HepG2 (cell line): ENCODE data around the gene KCNAB1. TPM values are rescaled to one million over a fixed set of nuclear protein-coding genes. Genes with fewer than 3 reads are reported as not detected.

ENCODE experiments used
- ATAC-seq: fragments of 200-7000 bp; cut with Tn5 transposase; 3 replicates; pipeline ENCODE4 v1.9.1; 2020; ENCODE audit warnings: mild to moderate bottlenecking, moderate library complexity
- BruUV-seq: library from RNA; stranded (reverse); fragments of 400-500 nt; replicated peaks from 2 replicates; lab custom pipeline; 2021; lab: Mats Ljungman, UMichigan
- CTCF ChIA-PET: fragments of 300-600 bp; formaldehyde crosslinking; extraction: SDS; loops from one replicate; lab custom pipeline; 2021; ENCODE audit warnings: low total read pairs, inconsistent platforms, low intra/inter-chr PET ratio; lab: Yijun Ruan, JAX
- POLR2A ChIA-PET: fragments of 350-600 bp; sonication (Branson Sonifier 250); formaldehyde crosslinking; loops from one replicate; lab custom pipeline; 2020; ENCODE audit warnings: antibody characterized with exemption, inconsistent platforms; lab: Yijun Ruan, JAX
- DNase-seq: peaks from one replicate; pipeline ENCODE4 v3.0.0-alpha.2; 2015; ENCODE audit warnings: low spot score
- FAIRE-seq: peaks from 3 replicates; lab custom pipeline; 2011; peaks lifted over from hg19 to GRCh38; lab: Jason Lieb, UNC
- H2AFZ ChIP-seq: one replicate; pipeline ENCODE4 v1.6.1; 2011; ENCODE audit warnings: low read length, inconsistent platforms
- H3K27ac ChIP-seq: fragments of 300-600 bp; 3 replicates; pipeline ENCODE4 v1.8.0; 2011; ENCODE audit warnings: mixed run types, mild to moderate bottlenecking, mixed read lengths, low read length, inconsistent platforms; ENCODE audit not compliant: insufficient read depth; ENCODE audit errors: extremely low read length
- H3K27me3 ChIP-seq, 2 experiments: fragments of 200-600 bp in 1 of 2; 2 replicates in 1 of 2; 3 replicates in 1 of 2; pipeline versions ENCODE4 v1.6.0 to v1.8.0; 2011; ENCODE audit warnings: low read length in 2 of 2, mild to moderate bottlenecking in 2 of 2, moderate library complexity in 2 of 2, inconsistent platforms in 1 of 2; ENCODE audit not compliant: insufficient read depth in 2 of 2, control insufficient read depth in 1 of 2
- H3K36me3 ChIP-seq, 2 experiments: fragments of 200-600 bp in 1 of 2; replicated peaks in 1 of 2; 2 replicates in 1 of 2; 3 replicates in 1 of 2; pipeline versions ENCODE4 v1.5.1 to v1.8.0; 2011; ENCODE audit warnings: low read length in 2 of 2, inconsistent platforms in 1 of 2; ENCODE audit not compliant: insufficient read depth in 2 of 2, control insufficient read depth in 1 of 2
- H3K4me1 ChIP-seq: 2 replicates; pipeline ENCODE4 v1.5.1; 2012; ENCODE audit warnings: low read length, inconsistent platforms; ENCODE audit not compliant: insufficient read depth
- H3K4me2 ChIP-seq: 2 replicates; pipeline ENCODE4 v1.6.0; 2011; ENCODE audit warnings: low read depth, low read length, inconsistent platforms
- H3K4me3 ChIP-seq, 3 experiments: fragments of 200-600 bp in 1 of 3; sonication (generic), shearing (Covaris generic) in 1 of 3; replicated peaks in 1 of 3; 2 replicates each; pipeline ENCODE4 v1.5.1; 2011 to 2016; ENCODE audit warnings: low read length in 3 of 3, inconsistent platforms in 2 of 3, low read depth in 2 of 3, mild to moderate bottlenecking in 2 of 3, control low read depth in 1 of 3, mixed read lengths in 1 of 3; ENCODE audit not compliant: insufficient read depth in 1 of 3
- H3K79me2 ChIP-seq: one replicate; pipeline ENCODE4 v1.6.1; 2011; ENCODE audit warnings: low read length, inconsistent platforms; ENCODE audit not compliant: insufficient read depth
- H3K9ac ChIP-seq: 2 replicates; pipeline ENCODE4 v1.6.0; 2011; ENCODE audit warnings: mild to moderate bottlenecking, low read depth, low read length, inconsistent platforms; ENCODE audit not compliant: insufficient read depth
- H3K9me3 ChIP-seq: 2 replicates; pipeline ENCODE4 v1.5.1; 2012; ENCODE audit warnings: mild to moderate bottlenecking, low read length
- H4K20me1 ChIP-seq: 2 replicates; pipeline ENCODE4 v1.6.0; 2011; ENCODE audit warnings: inconsistent platforms, mild to moderate bottlenecking, low read length, moderate library complexity; ENCODE audit not compliant: insufficient read depth
- PAF1 ChIP-seq: IDR thresholded peaks from 2 replicates; pipeline ENCODE4 v1.6.1; 2016; ENCODE audit warnings: missing genetic modification reagents, missing compliant biosample characterization
- WGBS: methylation state at CpG from one replicate; pipeline ENCODE4 v1.1.6; 2017; ENCODE audit warnings: low lambda C conversion rate; 5-methylcytosine and 5-hydroxymethylcytosine counted together
- in situ Hi-C: cut with HindIII; loops from 2 replicates; pipeline ENCODE4 v1.10.0; 2017; ENCODE audit warnings: low pct_unique_long_range_greater_than_20kb; ENCODE audit not compliant: extremely low pct_ligation_motif_present
- intact Hi-C: fragments of 100-400 bp; cut with micrococcal nuclease; formaldehyde crosslinking; loops from one replicate; pipeline ENCODE4 v1.10.0; 2022; ENCODE audit not compliant: unreplicated experiment
- polyA plus RNA-seq, 8 experiments: library from polyadenylated mRNA; depleted of rRNA in 3 of 8; stranded (reverse) in 7 of 8; unstranded in 1 of 8; fragments of >200 nt; fragmentation: Illumina TruSeq in 4 of 8; extraction: Trizol in 4 of 8; gene quantifications; 2 replicates each; pipeline versions ENCODE4 v1.2.1 to v1.2.3, GENCODE V29; 2011 to 2016; ENCODE audit warnings: low read depth in 4 of 8, missing spikeins in 1 of 8, mixed read lengths in 1 of 8; ENCODE audit not compliant: insufficient read depth in 1 of 8
- total RNA-seq, 5 experiments: library from RNA; depleted of rRNA; stranded (reverse); fragments of >200 nt; fragmentation: Illumina TruSeq; extraction: Trizol; gene quantifications; 2 replicates each; pipeline ENCODE4 v1.2.3, GENCODE V29; 2016; ENCODE audit warnings: low read depth in 1 of 5
- TF ChIP-seq, protein P1 (sequence below): sonication (generic); formaldehyde crosslinking; IDR thresholded peaks from 2 replicates; pipeline ENCODE4; 2020; ENCODE audit warnings: missing genetic modification reagents, mild to moderate bottlenecking, borderline replicate concordance
- TF ChIP-seq, protein P2 (sequence below): sonication (generic); formaldehyde crosslinking; IDR thresholded peaks from 2 replicates; pipeline ENCODE4 v1.8.1; 2023; ENCODE audit warnings: mild to moderate bottlenecking, missing genetic modification reagents
- TF ChIP-seq, protein P3 (sequence below): sonication (generic); formaldehyde crosslinking; IDR thresholded peaks from 2 replicates; pipeline ENCODE4 v1.4.0; 2020; ENCODE audit warnings: missing genetic modification reagents, borderline replicate concordance

Gene KCNAB1
- total and polyA plus RNA-seq, 2 of the 13 experiments (the other 11 are each of a cell fraction or from before 2014, with no cell fraction given): not detected

DNA sequence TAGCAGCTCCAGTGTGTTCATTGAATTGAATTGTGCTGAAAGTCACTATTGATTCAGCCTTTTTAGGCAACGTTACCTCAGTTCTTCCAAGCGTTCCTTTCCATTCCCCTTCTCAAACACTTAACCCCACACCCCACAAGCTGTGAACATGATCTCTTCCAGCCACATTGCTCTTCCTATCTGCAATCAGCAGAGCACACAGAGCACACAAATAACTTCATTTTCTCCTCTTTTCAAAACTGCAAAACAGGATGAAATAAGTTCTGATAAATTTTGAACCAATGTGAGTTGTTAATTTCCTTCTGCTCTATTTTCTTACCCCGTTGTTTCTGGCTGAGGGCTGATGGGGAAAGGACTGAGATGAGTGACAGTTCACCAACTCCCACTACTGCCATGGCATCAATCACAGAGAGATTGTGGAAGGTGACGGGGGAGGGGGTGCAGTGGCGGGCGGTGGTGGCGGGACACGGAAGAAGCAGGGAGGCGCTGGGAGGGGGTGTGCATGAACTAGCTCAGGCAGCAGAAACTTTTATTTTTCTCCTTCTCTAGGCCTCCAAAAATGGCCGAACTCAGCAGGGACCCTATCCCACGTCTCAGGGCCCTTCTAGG, 287.3 kb downstream of the KCNAB1 start (continued):
- TF ChIP-seq, protein P1, sequence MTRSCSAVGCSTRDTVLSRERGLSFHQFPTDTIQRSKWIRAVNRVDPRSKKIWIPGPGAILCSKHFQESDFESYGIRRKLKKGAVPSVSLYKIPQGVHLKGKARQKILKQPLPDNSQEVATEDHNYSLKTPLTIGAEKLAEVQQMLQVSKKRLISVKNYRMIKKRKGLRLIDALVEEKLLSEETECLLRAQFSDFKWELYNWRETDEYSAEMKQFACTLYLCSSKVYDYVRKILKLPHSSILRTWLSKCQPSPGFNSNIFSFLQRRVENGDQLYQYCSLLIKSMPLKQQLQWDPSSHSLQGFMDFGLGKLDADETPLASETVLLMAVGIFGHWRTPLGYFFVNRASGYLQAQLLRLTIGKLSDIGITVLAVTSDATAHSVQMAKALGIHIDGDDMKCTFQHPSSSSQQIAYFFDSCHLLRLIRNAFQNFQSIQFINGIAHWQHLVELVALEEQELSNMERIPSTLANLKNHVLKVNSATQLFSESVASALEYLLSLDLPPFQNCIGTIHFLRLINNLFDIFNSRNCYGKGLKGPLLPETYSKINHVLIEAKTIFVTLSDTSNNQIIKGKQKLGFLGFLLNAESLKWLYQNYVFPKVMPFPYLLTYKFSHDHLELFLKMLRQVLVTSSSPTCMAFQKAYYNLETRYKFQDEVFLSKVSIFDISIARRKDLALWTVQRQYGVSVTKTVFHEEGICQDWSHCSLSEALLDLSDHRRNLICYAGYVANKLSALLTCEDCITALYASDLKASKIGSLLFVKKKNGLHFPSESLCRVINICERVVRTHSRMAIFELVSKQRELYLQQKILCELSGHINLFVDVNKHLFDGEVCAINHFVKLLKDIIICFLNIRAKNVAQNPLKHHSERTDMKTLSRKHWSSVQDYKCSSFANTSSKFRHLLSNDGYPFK (CRISPR knock-in tag): no peak
- TF ChIP-seq, all 625 proteins: peak for 0

DNA sequence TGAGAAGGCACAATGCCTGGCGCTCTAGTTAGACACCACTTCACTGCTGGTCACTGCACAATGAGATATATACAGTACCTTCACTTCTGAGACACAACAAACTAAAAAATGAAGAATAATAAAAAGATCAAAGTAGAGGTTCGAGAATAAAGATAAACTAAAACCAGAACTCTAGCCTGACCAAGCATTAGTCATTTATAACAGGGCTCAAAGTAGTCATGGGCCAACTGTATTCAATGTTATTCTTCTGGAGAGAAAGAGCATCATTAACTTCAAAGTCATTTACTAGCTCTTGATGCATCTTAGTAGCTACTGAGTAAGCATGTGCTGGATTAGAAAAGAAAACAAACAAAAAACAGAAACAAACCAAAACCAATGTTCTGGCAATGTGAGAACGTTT, 289.3 kb downstream of the KCNAB1 start:
- no peak for FAIRE-seq

More for the DNA sequence above, 289.3 kb downstream of the KCNAB1 start:
- Histone ChIP-seq H3K9me3 (no peaks in the 10 kb centered on the region), H3K27ac (no peak overlapping the region), H3K4me1 (no peaks in the 10 kb centered on the region), H3K36me3 (no peaks in the 10 kb centered on the region), H3K4me3 (no peak overlapping the region), H4K20me1 (no peaks in the 10 kb centered on the region), H3K79me2 (no peaks in the 10 kb centered on the region), H3K4me2 (no peak overlapping the region), H3K9ac (no peak overlapping the region), H3K27me3 (no peaks in the 10 kb centered on the region; a peak in 1 of 5 replicates), H2AFZ (no peak overlapping the region)
- CTCF ChIA-PET: no interaction called here
- intact Hi-C loops (no loop called here), in situ Hi-C loops (no loop called here)
- POLR2A ChIA-PET: no interaction called here
- ATAC-seq (no peak), DNase-seq (no peak)
- under 1% methylated on average over 3 of the region's 3 CpGs for WGBS
- TF ChIP-seq, protein P2, sequence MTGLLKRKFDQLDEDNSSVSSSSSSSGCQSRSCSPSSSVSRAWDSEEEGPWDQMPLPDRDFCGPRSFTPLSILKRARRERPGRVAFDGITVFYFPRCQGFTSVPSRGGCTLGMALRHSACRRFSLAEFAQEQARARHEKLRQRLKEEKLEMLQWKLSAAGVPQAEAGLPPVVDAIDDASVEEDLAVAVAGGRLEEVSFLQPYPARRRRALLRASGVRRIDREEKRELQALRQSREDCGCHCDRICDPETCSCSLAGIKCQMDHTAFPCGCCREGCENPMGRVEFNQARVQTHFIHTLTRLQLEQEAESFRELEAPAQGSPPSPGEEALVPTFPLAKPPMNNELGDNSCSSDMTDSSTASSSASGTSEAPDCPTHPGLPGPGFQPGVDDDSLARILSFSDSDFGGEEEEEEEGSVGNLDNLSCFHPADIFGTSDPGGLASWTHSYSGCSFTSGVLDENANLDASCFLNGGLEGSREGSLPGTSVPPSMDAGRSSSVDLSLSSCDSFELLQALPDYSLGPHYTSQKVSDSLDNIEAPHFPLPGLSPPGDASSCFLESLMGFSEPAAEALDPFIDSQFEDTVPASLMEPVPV: no peak
- TF ChIP-seq PAF1 (CRISPR knock-in tag): no peak
- TF ChIP-seq, protein P3, sequence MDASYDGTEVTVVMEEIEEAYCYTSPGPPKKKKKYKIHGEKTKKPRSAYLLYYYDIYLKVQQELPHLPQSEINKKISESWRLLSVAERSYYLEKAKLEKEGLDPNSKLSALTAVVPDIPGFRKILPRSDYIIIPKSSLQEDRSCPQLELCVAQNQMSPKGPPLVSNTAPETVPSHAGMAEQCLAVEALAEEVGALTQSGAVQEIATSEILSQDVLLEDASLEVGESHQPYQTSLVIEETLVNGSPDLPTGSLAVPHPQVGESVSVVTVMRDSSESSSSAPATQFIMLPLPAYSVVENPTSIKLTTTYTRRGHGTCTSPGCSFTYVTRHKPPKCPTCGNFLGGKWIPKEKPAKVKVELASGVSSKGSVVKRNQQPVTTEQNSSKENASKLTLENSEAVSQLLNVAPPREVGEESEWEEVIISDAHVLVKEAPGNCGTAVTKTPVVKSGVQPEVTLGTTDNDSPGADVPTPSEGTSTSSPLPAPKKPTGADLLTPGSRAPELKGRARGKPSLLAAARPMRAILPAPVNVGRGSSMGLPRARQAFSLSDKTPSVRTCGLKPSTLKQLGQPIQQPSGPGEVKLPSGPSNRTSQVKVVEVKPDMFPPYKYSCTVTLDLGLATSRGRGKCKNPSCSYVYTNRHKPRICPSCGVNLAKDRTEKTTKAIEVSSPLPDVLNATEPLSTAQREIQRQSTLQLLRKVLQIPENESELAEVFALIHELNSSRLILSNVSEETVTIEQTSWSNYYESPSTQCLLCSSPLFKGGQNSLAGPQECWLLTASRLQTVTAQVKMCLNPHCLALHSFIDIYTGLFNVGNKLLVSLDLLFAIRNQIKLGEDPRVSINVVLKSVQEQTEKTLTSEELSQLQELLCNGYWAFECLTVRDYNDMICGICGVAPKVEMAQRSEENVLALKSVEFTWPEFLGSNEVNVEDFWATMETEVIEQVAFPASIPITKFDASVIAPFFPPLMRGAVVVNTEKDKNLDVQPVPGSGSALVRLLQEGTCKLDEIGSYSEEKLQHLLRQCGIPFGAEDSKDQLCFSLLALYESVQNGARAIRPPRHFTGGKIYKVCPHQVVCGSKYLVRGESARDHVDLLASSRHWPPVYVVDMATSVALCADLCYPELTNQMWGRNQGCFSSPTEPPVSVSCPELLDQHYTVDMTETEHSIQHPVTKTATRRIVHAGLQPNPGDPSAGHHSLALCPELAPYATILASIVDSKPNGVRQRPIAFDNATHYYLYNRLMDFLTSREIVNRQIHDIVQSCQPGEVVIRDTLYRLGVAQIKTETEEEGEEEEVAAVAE: no peak
- BruUV-seq: no TSS peak
